Measurements from ENCODE around the gene TCEAL3.

- no peak for TF ChIP-seq POLR2A (IDR thresholded peaks at IDR 0.05)
- TF ChIP-seq CTCF (IDR thresholded peaks at IDR 0.05): no peak
These were observed 22.4 kb downstream of the TCEAL3 start for GRCh38 chrX:103630171-103630511.
